ENCODE data around the gene WDTC1. TPM values are rescaled to one million over a fixed set of nuclear protein-coding genes. Genes with fewer than 3 reads are reported as not detected.
"Not testable (repeated sequence)": the region's sequence is repeated elsewhere in the genome, so short reads cannot be mapped to it uniquely, and the experiment has no call there.

WDTC1 gene
- total and polyA plus RNA-seq, 2 of the 8 experiments (the other 6 are each of a cell fraction or from before 2014, with no cell fraction given): 7.5 to 18.7 TPM

- CTCF ChIA-PET (ENCODE audit: partially characterized antibody): interaction anchor here (0.8 to 2.6 kb wide), 2 partner anchors 13 to 30 kb away, joined by 3 to 6 read pairs; partner anchors contain the start of gene SLC9A1
- not testable (repeated sequence) for FAIRE-seq; H3K4me2 ChIP-seq (ENCODE audit: insufficient read depth in 1 of 2, low read depth in 2 of 2, low read length in 2 of 2)
These were observed 49.8 kb upstream of the WDTC1 start for GRCh38 chr1:27184665-27185064.

More at GRCh38 chr1:27184665-27185064, 49.8 kb upstream of the WDTC1 start:
- POLR2A ChIA-PET (ENCODE audit: partially characterized antibody): interaction anchor here (0.6 to 1.2 kb wide), 2 partner anchors 21 to 25 kb away, joined by 3 to 4 read pairs; no protein-coding TSS in a partner anchor
- not testable (repeated sequence) for H2BK120ac ChIP-seq (replicated peaks; ENCODE audit: low read depth, low read length); H3K36me3 ChIP-seq (ENCODE audit: control insufficient read depth in 2 of 4, insufficient read depth in 4 of 4, low read length in 3 of 4); H2BK20ac ChIP-seq (ENCODE audit: low read length); H2BK12ac ChIP-seq (ENCODE audit: low read depth, low read length); H3K9ac ChIP-seq (replicated peaks in 1 of 4; ENCODE audit: extremely low read depth in 1 of 4, low read depth in 3 of 4, low read length in 3 of 4); H4K20me1 ChIP-seq (replicated peaks in 1 of 2; ENCODE audit: control insufficient read depth in 1 of 2, insufficient read depth in 2 of 2, low read length in 2 of 2); H3K56ac ChIP-seq (replicated peaks; ENCODE audit: insufficient read length, low read depth, low read length); H3K4ac ChIP-seq (replicated peaks; ENCODE audit: insufficient read length, low read depth, low read length); H2BK5ac ChIP-seq (ENCODE audit: low read depth, low read length); H3K79me1 ChIP-seq (ENCODE audit: low read depth, low read length); H4K8ac ChIP-seq (ENCODE audit: extremely low read depth, insufficient read depth, low read length); H2AK5ac ChIP-seq (ENCODE audit: low read depth, low read length); H2AFZ ChIP-seq (ENCODE audit: low read length); H2BK15ac ChIP-seq (ENCODE audit: low read length); H3K27ac ChIP-seq (ENCODE audit: low read depth, low read length); H3K4me3 ChIP-seq (ENCODE audit: extremely low read depth in 1 of 4, insufficient read depth in 2 of 4, low read depth in 3 of 4, low read length in 4 of 4); H3K23me2 ChIP-seq (ENCODE audit: low read depth, low read length); H3K23ac ChIP-seq (ENCODE audit: insufficient read length); H4K91ac ChIP-seq (replicated peaks; ENCODE audit: insufficient read length, low read length); H3K18ac ChIP-seq (ENCODE audit: extremely low read depth, low read length); H3K14ac ChIP-seq (ENCODE audit: insufficient read length); H3K79me2 ChIP-seq (ENCODE audit: control insufficient read depth in 1 of 2, insufficient read depth in 2 of 2, low read length in 2 of 2); DNase-seq (ENCODE audit: low read depth in 1 of 2, low spot score in 2 of 2); H3K27me3 ChIP-seq (replicated peaks in 1 of 4; ENCODE audit: control insufficient read depth in 3 of 4, extremely low read depth in 1 of 4, insufficient read depth in 3 of 4, low read length in 3 of 4); H3K4me1 ChIP-seq (replicated peaks in 1 of 4; ENCODE audit: control insufficient read depth in 3 of 4, insufficient read depth in 4 of 4, low read length in 3 of 4); H4K5ac ChIP-seq (ENCODE audit: insufficient read length, low read depth, low read length)
- 76% methylated on average over 3 of the region's 3 CpGs; no CpG with 5 or more reads in 1 of the 2 experiments for WGBS, 2 experiments (ENCODE audit: extremely low coverage in 1 of 2, insufficient coverage in 1 of 2, insufficient read length in 1 of 2, insufficient replicate concordance in 2 of 2, low coverage in 1 of 2, low lambda C conversion rate in 2 of 2, missing lambda C conversion rate in 1 of 2)
- peaks cover 14 to 24% of the 10 kb centered on the region in 2 experiments; a peak in 3 of 4 replicates for H3K9me3 ChIP-seq (ENCODE audit: insufficient read depth in 2 of 2, low read depth in 1 of 2, low read length in 1 of 2)
